HG03135 (cell line): ENCODE results near the gene NAB2.
"Not testable (repeated sequence)": the region's sequence is repeated elsewhere in the genome, so short reads cannot be mapped to it uniquely, and the experiment has no call there.

Experiments used
- ATAC-seq: cut with Tn5 transposase; IDR thresholded peaks from one replicate; pipeline ENCODE4 v1.9.1; 2021; ENCODE audit warnings: mild to moderate bottlenecking, moderate library complexity; ENCODE audit not compliant: unreplicated experiment

NAB2 gene

GRCh38 chr12:57110104-57111030, 21.5 kb downstream of the NAB2 start:
- peak; percentile 52 for ATAC-seq

GRCh38 chr12:57111031-57111734, 22.3 kb downstream of the NAB2 start, which contains the start of gene STAT6:
TSS of gene STAT6 (minus strand) at chr12:57111362. CDS start at chr12:57108278, 3,084 bp downstream.
- ATAC-seq, result peak; percentile 52

GRCh38 chr12:57112492-57113294, 23.8 kb downstream of the NAB2 start:
- ATAC-seq, result peak; percentile 52

- no peak for ATAC-seq
Observed at GRCh38 chr12:57116580-57117281, 27.8 kb downstream of the NAB2 start.

- ATAC-seq, result no peak
Observed at GRCh38 chr12:57118711-57119271, 29.9 kb downstream of the NAB2 start.

- ATAC-seq, result no peak
Observed at GRCh38 chr12:57119294-57120085, 30.6 kb downstream of the NAB2 start.

GRCh38 chr12:57120718-57121117, 31.8 kb downstream of the NAB2 start:
- not testable (repeated sequence) for ATAC-seq

- no peak for ATAC-seq
Observed at GRCh38 chr12:57123813-57124212, 34.9 kb downstream of the NAB2 start.

GRCh38 chr12:57124261-57124877, 35.5 kb downstream of the NAB2 start:
- ATAC-seq, result no peak

- no peak for ATAC-seq
Observed at GRCh38 chr12:57126061-57126460, 37.1 kb downstream of the NAB2 start.

- ATAC-seq, result no peak
Observed at GRCh38 chr12:57126561-57126960, 37.6 kb downstream of the NAB2 start.

GRCh38 chr12:57127101-57127725, 38.3 kb downstream of the NAB2 start:
- no peak for ATAC-seq

GRCh38 chr12:57127726-57128518, 39.0 kb downstream of the NAB2 start, which contains the start of gene LRP1:
TSS of gene LRP1 (plus strand) at chr12:57128483. CDS start at chr12:57128965, 482 bp downstream.
- ATAC-seq, result no peak

GRCh38 chr12:57128519-57129247, 39.8 kb downstream of the NAB2 start:
- ATAC-seq, result no peak

GRCh38 chr12:57129321-57129842, 40.5 kb downstream of the NAB2 start:
- ATAC-seq, result no peak

- no peak for ATAC-seq
Observed at GRCh38 chr12:57129889-57130288, 41.0 kb downstream of the NAB2 start.

GRCh38 chr12:57130941-57131340, 42.0 kb downstream of the NAB2 start:
- no peak for ATAC-seq
